Activated T-cell treated with anti-CD3 and anti-CD28 coated beads, Interleukin-2, amount 50 U/mL, for 1 hour (primary cell): ENCODE results near the gene CACNA1B.

Source experiments
- DNase-seq: peaks from one replicate; pipeline ENCODE4 v3.0.0-alpha.2; 2020

Gene CACNA1B

GRCh38 chr9:138060365-138060764, 182.8 kb downstream of the CACNA1B start:
- DNase-seq: no peak

- DNase-seq: no peak
These were observed 183.3 kb downstream of the CACNA1B start for GRCh38 chr9:138060881-138061280.

GRCh38 chr9:138061631-138062030, 184.0 kb downstream of the CACNA1B start:
- DNase-seq: no peak

- DNase-seq: no peak
These were observed 184.6 kb downstream of the CACNA1B start for GRCh38 chr9:138062196-138062595.

- no peak for DNase-seq
These were observed 185.5 kb downstream of the CACNA1B start for GRCh38 chr9:138063033-138063432.

GRCh38 chr9:138063785-138064184, 186.2 kb downstream of the CACNA1B start:
- DNase-seq: no peak

GRCh38 chr9:138064547-138064946, 187.0 kb downstream of the CACNA1B start:
- no peak for DNase-seq

- no peak for DNase-seq
These were observed 187.7 kb downstream of the CACNA1B start for GRCh38 chr9:138065287-138065686.

- DNase-seq: no peak
These were observed 188.5 kb downstream of the CACNA1B start for GRCh38 chr9:138066049-138066448.

GRCh38 chr9:138067613-138068367, 190.2 kb downstream of the CACNA1B start:
- no peak for DNase-seq

- DNase-seq: no peak
These were observed 191.0 kb downstream of the CACNA1B start for GRCh38 chr9:138068601-138069035.

GRCh38 chr9:138069731-138070456, 192.3 kb downstream of the CACNA1B start:
- DNase-seq: no peak

GRCh38 chr9:138070815-138071214, 193.2 kb downstream of the CACNA1B start:
- DNase-seq: no peak

- no peak for DNase-seq
These were observed 193.7 kb downstream of the CACNA1B start for GRCh38 chr9:138071292-138071691.

GRCh38 chr9:138071731-138072130, 194.1 kb downstream of the CACNA1B start:
- no peak for DNase-seq

GRCh38 chr9:138072161-138072842, 194.7 kb downstream of the CACNA1B start:
- no peak for DNase-seq

GRCh38 chr9:138072897-138073296, 195.3 kb downstream of the CACNA1B start:
- DNase-seq: no peak

- DNase-seq: no peak
These were observed 195.8 kb downstream of the CACNA1B start for GRCh38 chr9:138073408-138073807.

GRCh38 chr9:138073808-138074207, 196.2 kb downstream of the CACNA1B start:
- DNase-seq: no peak

GRCh38 chr9:138074516-138074915, 196.9 kb downstream of the CACNA1B start:
- no peak for DNase-seq

GRCh38 chr9:138075496-138075895, 197.9 kb downstream of the CACNA1B start:
- no peak for DNase-seq

- DNase-seq: no peak
These were observed 198.5 kb downstream of the CACNA1B start for GRCh38 chr9:138075961-138076649.

- no peak for DNase-seq
These were observed 199.0 kb downstream of the CACNA1B start for GRCh38 chr9:138076650-138077009.
